K562 treated with DMSO at 1 percent for 48 hours (cell line): ENCODE measurements around the gene ATOSA. TPM values are rescaled to one million over a fixed set of nuclear protein-coding genes. Genes with fewer than 3 reads are reported as not detected.

ENCODE experiments used
- total RNA-seq: library from RNA; unstranded; fragments of 300-600 nt; gene quantifications from 2 replicates; pipeline ENCODE4 v1.2.3, GENCODE V29; 2022; ENCODE audit warnings: low replicate concordance; ENCODE audit errors: extremely low read depth

ATOSA gene
- total RNA-seq = not detected in 2 replicates

DNA sequence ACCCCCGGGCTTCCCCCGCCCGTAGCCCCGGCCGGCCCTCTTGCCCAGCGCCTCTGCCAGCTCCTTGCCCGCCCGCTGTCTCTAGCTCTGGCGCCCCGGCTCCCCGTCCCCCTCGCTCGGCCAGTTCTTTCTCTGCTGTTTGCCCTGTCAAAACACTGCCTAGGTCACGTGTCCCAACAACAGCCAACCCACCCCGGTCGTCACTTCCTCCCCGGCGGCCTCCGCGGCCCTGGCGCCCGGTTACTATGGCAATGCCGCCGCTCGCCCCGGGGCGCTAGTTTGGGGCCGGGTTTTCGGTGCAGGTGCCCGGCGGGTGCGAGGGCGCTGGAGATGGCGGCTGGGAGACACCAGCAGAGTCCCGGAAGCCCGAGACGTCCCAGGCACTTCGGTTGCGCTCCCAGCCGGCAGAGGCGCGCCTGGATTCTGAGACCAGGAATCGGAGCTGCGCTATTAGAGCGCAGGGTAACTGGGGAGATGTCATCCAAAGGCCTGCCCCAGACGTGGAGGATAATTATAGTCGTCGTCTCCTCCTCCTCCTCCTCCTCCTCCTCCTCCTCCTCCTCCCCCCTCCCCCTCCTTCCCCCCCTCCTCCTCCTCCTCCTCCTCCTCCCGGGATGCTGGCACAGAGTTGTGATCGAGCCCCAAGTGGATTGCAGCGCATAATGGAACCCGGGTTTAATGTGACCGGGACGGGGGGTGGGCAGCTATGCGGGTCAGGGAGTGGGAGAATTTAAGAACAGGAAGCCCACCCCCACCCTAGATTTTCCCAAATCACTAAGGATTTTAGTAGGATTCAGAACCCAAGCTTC is at the start of gene ATOSA:
ATOSA (minus strand) TSS at position 157 of the 809 bp plus-strand sequence. CDS start 1,367 bp downstream, outside the sequence.

Other genes starting within 250 kb of the ATOSA start
- not detected in 2 replicates for gene MYO5A, start 150.5 kb downstream of the ATOSA start, total RNA-seq
- gene ARPP19, start 110.4 kb downstream of the ATOSA start, total RNA-seq = not detected in 2 replicates
- gene ONECUT1, start 110.9 kb upstream of the ATOSA start, total RNA-seq = not detected in 2 replicates